Fibroblast of peridontal ligament (primary cell): ENCODE measurements around the gene SOX18.

Experiments
- DNase-seq: peaks from one replicate; pipeline ENCODE4 v3.0.0-alpha.2; 2010; ENCODE audit errors: extremely low read depth

Gene SOX18

GRCh38 chr20:64052987-64053840 is 3.8 kb upstream of the SOX18 start:
- DNase-seq = no peak

DNA sequence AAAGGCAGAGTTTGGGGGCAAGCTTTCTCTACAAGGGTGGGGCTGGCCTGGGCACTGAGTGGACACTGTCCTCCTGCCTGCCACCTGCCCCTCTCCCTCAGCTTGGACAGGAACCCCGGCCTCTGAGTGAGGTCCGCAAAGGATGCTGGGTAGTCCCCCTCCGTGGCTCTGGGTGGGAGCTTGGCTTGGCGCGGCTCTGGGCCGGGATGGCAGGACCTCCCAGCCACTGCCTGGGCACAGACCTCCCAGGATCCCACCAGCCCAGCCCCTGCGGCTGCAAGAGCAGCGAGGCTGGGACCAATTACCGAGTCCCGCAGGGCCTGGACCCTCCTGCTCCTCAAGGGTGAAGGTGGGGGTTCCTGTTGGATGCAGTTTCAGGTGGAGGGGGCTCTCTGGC is 2.9 kb upstream of the SOX18 start:
- no peak for DNase-seq

DNA sequence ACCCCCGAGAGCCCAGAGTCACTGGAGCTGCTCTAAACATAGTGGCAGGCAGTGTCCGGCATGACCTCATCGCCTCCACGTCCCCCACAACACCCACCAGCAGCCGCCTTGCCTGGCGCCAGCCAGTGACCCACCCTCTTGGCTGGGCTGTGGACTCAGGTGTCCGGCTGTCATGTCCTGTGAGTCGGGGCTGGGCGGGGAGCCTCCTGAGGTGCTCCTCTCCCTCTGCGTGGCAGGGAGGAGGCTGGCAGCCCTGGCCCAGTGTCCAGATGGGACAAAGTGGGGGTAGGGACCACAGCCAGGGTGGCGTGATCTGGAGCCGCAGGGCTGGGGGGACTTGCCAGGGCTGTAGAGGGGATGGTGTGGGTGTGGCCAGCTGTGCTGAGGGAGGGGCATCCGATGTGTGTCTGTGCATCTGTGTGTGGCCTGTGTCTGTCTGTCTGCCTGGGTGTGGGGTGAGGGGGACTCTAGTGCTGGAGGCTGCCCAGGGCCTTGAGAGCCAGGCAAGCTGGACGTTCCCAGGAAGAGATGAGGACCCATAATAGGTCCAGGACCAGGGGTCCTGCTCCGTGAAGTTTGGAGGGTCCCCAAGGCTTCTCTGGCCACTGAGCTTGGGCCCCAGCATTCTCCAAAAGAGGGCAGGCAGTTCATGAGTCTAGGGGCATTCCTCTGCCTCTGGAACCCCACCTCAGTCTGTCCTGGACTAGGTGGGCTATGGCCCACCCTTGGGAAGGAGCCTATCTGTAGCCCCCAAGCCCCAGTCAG is 2.3 kb upstream of the SOX18 start:
- no peak for DNase-seq

DNA sequence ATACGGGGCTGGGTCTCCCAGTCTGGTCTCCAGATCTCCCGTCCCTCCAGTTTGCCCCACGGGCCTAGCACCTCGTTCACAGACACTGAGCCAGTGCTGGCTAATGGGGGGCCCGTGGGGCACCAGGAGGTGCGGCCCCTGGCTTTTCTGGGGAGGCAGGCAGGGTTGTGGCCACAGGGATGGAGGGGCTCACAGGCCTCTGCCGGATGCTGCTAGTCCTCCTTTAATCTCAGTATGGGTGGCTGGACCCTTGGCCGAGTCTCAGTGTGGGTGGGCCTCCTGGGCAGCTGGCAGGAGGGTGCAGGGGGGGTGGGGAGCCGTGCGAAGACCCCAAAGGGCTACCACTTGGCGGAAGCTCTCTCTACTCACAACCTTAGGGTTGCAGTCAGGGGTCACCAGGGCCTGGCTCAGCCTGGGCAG is 1.6 kb upstream of the SOX18 start:
- DNase-seq = no peak

DNA sequence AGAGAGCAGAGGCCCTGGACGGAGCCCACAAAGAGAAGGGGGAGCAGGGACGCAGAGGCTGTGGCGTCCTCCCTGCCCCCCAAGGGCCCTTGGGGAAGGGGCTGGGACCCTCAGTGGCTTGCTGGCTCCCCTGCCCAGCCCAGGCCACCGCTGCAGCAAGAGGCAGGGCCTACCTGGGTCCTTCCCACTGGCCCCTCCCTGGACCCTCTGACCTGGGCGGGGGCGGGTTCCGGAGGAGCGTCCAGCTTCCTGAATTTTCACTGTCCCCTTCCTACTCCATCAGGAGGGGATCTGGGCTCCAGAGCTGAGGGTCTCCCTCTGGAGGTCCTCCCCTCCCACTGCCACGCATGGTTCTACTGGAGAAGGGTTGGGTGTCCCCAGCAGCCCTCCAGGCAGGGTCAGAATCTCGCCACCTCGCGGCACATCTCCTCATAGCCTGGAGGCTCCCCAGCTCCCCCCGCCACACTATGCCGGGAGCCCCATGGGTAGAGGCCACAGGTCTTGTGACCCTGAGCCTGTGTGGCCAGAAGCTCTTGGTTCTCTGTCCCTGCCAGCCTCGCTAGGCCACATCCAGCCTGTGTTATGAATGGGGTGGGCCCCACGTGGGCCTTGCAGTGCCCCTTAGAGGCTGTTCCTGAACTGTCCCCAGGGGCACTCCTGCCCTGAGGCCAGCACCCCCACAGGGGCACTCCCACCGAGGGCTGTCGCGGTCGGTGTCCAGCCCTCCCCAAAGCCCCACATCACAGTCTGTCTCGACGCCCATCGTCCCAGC is 1.0 kb upstream of the SOX18 start:
- no peak for DNase-seq

DNA sequence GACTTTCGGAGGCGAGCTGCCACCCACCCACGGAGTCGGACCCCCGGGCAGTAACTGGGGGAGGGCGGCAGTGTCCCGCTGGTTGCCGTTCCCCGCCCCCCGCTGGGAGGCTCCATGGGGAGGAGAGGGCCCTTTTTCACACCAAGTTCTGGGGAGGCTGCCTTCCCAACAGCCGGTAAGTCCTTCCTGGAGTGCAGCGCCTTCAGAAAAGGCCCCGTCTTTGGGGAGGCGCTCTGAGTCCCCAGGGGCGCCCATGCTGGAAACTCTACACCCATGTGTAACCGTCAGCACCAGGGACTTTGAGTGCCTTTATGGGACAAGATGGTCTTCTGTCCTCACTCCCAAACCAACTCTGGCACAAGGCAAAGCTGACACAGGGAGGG is 430 bp upstream of the SOX18 start:
- no peak for DNase-seq

DNA sequence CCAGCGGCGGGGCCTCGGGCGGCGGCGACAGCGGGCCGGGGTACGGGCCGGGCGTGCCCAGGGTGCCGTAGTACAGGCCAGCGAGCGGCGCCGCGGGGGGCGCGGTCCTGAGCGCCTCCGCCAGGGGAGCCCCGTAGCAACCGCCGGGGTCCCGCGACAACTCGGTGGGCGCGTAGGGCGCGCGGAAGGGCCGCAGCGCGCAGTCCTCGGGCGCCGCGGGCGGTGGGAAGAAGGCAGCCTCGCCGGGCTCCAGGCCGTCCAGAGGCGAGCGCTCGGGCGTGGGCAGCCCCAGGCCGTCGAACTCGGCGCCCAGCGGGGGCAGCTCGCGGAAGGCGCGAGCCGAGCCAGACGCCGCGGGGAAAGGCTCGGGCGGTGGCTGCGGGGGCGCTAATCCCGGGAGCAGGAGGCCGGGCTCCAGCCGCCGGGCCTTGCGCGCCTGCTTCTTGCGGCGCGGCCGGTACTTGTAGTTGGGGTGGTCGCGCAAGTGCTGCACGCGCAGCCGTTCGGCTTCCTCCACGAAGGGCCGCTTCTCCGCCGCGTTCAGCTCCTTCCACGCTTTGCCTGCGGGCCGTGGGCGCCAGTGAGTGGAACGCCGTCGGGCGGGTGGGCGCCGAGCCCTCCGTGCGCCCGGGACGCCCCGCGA is 916 bp downstream of the SOX18 start:
- DNase-seq = no peak

- no peak for DNase-seq
These were observed 1.5 kb downstream of the SOX18 start for GRCh38 chr20:64047968-64048401.

DNA sequence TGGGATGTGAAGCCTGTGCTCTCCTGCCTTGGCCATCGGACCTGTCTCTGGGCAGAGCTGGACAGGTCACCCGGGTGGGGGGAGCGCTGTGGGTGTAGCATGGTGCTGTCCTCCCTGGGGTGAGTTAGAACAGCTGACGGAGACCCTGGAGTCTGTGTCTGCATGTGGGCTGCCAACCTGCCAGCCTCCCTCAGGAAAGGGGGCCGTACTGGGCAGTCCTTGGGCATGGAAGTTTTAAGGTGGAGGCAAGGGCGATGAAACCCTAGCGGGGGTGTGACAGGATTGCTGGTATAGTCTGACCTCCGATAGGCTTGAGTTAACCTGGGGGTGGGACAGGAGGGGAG is 2.4 kb downstream of the SOX18 start:
- no peak for DNase-seq

GRCh38 chr20:64045346-64046011 is 4.0 kb downstream of the SOX18 start:
- no peak for DNase-seq

DNA sequence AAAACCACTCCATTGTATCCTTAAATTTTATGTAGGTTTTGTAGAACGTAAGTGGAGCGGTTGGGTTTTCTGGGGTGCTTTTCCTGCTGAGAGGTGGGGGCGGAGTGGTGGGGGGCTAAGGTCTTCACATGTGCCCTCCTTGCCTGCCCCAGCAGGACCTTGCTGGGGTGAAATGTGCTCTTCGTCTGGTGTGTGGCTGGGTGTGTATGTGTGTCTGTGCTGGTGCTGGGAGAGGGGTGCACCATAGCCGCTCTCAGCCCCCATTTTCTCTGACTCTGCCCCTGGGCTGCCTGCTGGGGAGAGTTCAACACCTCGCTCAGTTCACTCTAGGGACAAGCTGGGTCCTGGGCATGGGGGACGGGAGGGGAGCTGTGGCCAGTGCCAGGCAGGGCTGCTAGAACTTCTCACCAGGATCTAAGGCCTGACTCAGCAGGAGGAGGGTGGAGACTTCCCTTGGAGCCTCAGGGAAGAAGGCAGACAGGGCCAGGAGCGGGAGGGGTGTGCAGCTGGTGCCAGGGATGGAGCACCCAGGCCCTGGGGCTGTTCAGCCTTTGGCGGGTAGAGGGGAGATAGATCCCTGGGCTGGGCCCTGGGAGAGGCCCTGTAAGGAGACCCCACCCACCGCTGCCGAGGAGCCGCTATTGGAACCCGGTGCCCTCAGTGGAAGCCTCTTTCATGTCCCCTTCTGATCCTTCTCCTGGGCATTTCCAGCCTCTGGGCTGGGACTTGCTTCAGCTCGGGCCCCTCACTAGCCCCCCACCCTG is 4.8 kb downstream of the SOX18 start:
- DNase-seq = peak; percentile 45

GRCh38 chr20:64043768-64044167 is 5.7 kb downstream of the SOX18 start:
- no peak for DNase-seq

DNA sequence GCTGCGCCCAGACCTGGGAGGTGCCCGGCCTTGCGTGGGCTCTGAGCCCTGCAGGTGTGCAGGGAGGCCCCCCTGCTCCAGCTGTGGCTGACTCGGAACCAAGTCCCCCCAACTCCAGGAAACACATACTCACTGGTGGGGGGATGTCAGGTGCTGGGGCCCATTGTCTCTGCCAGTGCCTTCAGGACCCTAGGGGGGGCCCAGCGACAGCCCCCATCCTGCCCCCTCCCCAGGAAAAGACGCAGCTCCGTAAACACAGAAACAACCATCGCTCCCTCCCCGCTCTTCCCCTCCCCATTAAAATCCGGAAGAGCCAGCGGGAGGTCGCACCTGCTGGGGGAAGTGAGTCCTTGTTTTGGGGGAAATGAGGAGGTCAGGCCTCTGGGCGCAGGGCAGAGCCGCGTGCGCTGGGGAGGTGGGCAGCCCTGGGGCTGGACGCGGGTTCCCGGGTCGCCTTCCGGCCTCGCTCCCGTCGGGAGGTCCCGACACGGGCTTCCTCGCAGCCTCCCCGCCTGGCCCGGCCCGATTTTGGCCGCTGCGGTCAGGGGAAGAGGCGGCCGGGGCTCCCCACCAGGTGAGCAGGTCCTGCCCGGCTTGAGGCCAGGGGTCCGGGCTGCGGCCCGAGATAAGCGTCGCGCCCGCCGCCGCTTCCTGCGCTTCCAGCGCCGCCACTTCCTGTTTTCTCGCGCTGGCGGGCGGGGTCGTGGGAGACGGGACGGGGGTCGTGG is 7.2 kb downstream of the SOX18 start:
- no peak for DNase-seq

- DNase-seq = no peak
These were observed 7.7 kb downstream of the SOX18 start for GRCh38 chr20:64041781-64042053.

DNA sequence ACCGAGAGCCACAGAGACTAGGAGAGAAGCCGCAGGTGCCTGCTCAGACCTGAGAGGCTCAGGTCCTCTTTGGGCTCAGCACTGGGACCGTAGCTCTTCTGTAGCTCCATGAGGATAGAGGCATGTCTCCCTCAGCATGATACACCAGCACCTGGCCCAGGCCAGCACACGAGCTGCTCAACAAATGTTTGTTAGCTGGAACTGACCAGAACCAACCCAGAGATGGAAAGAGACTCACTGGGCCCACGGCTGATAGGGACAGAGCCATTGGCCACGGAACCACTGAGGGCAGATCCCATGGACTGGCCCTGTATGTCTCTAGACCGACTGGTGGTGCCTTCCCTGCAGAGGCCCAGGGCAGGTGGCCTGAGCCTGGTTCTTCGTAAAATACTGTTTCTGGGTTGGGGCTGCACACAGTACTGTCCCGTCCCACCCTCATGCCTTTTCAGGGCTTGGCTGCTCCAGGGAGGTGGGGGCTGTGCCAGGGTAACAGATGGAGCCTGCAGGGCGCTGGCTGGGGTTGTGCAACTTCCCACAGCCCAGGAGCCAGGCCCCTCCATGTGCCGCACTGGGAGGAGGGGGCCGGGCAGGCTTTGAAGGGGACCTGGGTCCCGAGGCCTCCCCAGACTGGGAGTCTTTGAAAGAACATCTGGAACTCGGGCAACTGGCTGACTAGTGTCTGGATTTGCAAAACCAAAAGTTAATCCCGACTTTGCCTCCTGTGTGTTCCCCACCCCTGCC is 8.2 kb downstream of the SOX18 start:
- DNase-seq = no peak

DNA sequence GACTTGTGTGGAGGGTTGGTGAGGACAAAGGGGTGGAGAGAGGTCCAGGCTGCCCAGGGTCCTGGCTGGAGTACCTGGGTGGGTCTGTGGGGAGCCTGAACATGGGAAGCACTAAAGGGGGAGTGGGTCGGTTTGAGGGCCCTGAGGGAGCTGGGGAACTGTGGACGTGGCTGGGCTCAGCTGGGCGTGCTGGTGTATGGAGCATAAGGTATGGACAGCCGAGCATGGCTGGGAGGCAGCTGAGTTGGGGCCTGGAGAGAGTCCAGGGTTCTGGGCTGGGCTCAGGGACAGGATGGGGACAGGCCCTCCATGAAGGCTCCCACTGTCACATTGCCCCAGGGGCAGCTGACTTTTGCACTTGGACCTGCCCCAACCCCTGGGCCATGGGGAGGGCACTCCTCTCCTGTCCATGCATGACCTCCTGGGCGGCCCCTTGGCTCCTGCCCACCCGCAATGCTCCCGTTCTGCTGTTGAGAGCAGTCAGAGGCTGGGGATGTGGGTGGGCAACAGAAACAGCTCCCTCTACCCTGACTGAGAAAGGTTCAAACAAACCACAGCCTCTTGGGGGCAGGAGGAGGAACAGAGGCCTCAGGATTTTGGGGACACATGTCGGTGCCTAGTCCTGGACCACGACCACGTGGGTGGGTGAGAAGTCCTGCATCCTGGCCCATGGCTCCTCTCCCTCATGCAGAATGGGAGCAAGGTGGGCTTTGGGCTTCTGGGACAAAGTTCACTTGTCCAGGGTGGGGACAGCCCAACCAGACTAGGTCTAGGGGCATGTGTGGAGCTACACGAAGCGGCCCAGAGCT is 9.0 kb downstream of the SOX18 start:
- no peak for DNase-seq

DNA sequence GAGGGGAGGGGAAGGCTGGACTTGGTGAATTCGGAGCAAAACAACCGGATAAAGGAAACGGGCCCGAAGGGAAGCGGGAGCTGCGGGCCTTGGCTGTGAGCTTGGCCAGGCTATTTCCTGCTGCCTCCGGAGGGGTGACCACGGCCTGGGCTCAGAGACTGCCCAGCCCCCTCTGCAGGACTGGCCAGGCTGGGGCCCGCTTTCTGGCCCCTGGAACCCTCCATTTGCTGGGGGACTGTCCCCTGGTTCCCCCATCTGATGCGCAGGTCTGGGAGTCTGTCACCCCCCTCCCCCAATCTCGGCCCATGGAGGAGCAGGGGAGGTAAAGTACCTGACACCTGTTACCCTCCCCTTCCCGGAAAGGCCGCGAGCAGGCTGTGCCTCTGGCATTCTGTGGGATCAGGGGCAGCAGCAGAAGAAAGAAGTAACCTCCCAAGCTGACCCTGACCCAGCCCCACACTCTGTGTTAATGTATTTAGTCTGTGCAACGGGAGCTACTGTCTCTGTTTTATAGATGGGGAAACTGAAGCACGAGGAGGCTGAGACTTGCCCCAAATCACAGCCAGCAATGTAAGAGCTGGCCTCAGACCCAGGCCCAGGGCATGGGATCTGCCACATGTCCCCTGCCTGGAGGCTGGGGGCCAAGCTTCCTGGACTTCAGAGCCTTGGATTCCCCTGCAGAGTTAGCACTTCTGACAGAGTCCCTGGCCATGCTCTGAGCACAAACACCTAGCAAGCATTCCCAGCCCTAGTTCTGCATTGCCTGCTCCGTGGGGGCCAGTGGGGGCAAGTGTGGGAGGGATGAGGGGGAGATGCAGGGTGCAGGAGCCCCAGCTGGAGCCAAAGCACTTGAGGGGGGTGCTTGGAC is 9.9 kb downstream of the SOX18 start:
- no peak for DNase-seq
